Posterior vena cava (tissue), 2 donors: Measurements from ENCODE around the gene RNF41. TPM values are rescaled to one million over a fixed set of nuclear protein-coding genes. Genes with fewer than 3 reads are reported as not detected.
"Not testable (repeated sequence)": the region's sequence is repeated elsewhere in the genome, so short reads cannot be mapped to it uniquely, and the experiment has no call there.

Source experiments
- DNase-seq: peaks from one replicate; pipeline ENCODE4 v3.0.0-alpha.2; 2020; ENCODE audit warnings: low spot score
- intact Hi-C, 2 donors: fragments of 100-400 bp; cut with DNase I; formaldehyde crosslinking; loops; one replicate each; pipeline versions ENCODE4 v1.14.1 to v1.14.2; 2022 to 2023
- total RNA-seq, 2 donors: library from RNA; stranded (reverse); fragmentation: NEBNext Ultra II Directional; extraction: Animal tissue kit (Norgen Biotek cat#: 25700); gene quantifications; one replicate each; pipeline ENCODE4 v1.2.1, GENCODE V29; 2021
- donor health status: DM: yes; HTN: yes; CAD: no.
- donor health status: DM: yes; HTN: yes; CAD: no.

Gene RNF41
- total RNA-seq, 2 donors from 2014 or later: 40.1 to 44.2 TPM

DNA sequence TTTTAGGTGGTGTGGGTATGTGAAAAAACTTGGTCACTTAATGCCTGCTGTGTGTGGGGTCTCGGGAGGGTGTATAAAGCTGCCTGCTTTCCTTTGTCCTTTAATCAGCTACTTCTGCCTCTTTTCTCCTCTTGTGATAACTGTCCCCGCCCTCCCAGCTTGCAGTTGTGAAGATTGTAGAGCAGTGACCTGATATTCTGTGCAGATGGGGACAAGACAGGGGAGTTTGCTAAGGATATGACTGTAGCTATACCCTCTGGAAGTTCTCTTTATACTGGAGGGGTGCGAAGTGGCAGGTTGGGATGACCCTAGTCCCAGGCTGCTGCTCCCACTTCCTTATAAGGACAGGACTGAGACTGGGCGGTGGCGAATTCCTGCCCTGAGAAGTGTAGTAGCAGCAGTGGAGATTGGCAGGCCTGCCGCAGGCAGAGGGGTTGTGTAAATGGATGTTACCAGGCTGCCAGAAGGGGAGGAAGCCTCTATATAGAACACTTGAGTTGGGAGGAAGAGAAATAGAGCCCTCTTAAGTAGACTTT, 62.7 kb downstream of the RNF41 start:
- DNase-seq: peak; percentile 94
- intact Hi-C loops: loop anchor here in 1 of 2 donors (2.0 kb wide), 1 partner anchor 34 kb away; no protein-coding TSS in a partner anchor

- intact Hi-C loops: loop anchor here in 1 of 2 donors (2.0 kb wide), 1 partner anchor 33 kb away; no protein-coding TSS in a partner anchor
- DNase-seq: peak; percentile 98
Observed at GRCh38 chr12:56158029-56158925, 63.4 kb downstream of the RNF41 start, which contains the start of gene MYL6. MYL6 (plus strand) TSS chr12:56158359; CDS start chr12:56158402, 43 bp downstream.

- DNase-seq: peak; percentile 92
- intact Hi-C loops: loop anchor here in 1 of 2 donors (2.0 kb wide), 1 partner anchor 33 kb away; no protein-coding TSS in a partner anchor
Observed at GRCh38 chr12:56157201-56158028, 64.3 kb downstream of the RNF41 start.

DNA sequence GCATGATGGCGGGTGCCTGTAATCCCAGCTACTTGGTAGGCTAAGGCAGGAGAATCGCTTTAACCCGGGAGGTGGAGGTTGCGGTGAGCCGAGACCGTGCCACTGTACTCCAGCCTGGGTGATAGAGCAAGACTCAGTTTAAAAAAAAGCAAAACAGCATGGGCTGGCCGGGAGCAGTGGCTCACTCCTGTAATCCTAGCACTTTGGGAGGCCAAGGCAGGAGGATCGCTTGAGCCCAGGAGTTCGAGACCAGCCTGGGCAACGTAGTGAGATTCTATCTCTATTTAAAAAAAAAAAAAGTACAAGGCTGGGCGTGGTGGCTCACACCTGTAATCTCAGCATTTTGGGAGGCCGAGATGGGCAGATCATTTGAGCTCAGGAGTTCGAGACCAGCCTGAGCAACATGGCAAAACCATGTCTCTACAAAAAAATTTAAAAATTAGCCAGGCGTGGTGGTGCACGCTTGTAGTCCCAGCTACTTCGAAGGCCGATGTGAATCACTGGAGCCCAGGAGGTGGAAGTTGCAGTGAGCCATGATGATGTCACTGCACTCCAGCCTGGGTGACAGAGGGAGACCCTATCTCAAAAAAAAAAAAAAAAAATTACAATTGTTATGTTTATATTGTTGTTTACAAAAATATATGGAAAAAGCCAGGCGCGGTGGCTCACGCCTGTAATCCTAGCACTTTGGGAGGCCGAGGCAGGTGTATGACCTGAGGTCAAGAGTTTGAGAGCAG, 65.1 kb downstream of the RNF41 start:
- DNase-seq, intact Hi-C loops: not testable (repeated sequence)

GRCh38 chr12:56155256-56155845, 66.4 kb downstream of the RNF41 start:
- intact Hi-C loops: no loop called here
- no peak for DNase-seq

GRCh38 chr12:56154818-56155217, 66.9 kb downstream of the RNF41 start:
- intact Hi-C loops: no loop called here

DNA sequence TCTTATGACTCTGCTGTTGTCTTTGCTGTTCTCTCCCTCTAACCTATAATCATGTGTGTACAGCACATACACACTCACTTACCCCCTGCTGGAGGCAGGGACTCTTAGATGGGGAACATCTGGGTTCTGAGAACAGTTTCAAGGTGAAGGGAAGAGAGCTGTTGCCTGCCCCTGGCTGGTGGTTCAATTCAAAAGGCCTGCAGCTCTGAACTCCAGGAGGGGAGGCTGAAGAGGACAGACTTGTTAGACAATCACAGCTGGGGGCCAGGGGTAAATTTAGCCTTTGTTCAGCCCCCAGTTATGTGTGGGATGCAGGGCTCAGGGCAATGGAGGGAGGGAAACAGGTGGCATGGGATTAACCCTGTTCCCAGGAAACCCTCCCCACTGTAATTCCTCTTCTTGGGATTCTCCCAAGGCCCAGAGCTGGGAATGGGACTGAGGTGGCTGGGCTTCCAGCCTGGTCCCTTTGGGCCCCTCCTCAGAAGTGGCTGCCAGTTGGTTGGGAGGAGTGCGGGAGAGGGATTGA, 67.4 kb downstream of the RNF41 start:
- intact Hi-C loops: no loop called here
- no peak for DNase-seq

More at GRCh38 chr12:56154818-56155217, 66.9 kb downstream of the RNF41 start:
- no peak for DNase-seq

DNA sequence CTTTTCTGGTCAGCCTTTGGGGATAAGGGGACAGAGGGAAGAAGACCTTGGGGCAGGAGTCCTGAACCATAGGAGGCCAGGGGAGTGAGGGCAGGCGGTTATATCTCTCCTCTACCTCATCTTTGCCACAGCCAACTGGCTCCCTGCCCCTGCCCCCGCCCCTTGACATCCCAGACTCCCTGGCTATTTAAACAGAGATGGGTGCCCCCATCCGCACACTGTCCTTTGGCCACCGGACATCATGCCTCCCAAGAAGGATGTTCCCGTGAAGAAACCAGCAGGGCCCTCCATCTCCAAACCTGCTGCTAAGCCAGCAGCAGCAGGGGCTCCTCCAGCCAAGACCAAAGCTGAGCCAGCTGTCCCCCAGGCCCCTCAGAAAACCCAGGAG, 68.0 kb downstream of the RNF41 start:
- no peak for DNase-seq
- intact Hi-C loops: no loop called here

- no peak for DNase-seq
- intact Hi-C loops: no loop called here
Observed at GRCh38 chr12:56152756-56153677, 68.7 kb downstream of the RNF41 start.

Other genes starting within 250 kb of the RNF41 start
- 100 to 1,000 TPM; 108 to 109 TPM for gene RAB5B, start 247.8 kb downstream of the RNF41 start, total RNA-seq
- 10 to 100 TPM; 15.0 to 15.9 TPM for gene SUOX, start 224.6 kb downstream of the RNF41 start, total RNA-seq
- 1 to 10 TPM; 5.6 to 8.6 TPM for gene IKZF4, start 200.9 kb downstream of the RNF41 start, total RNA-seq
- 10 to 100 TPM; 33.2 to 45.2 TPM for gene RPS26, start 180.0 kb downstream of the RNF41 start, total RNA-seq
- gene ERBB3, start 141.8 kb downstream of the RNF41 start, total RNA-seq: 1 to 10 TPM in 1 of 2 donors, under 1 TPM in 1; 0.71 to 1.4 TPM
- gene PA2G4, start 117.4 kb downstream of the RNF41 start, total RNA-seq: 10 to 100 TPM; 59.3 to 71.7 TPM
- gene RPL41, start 105.3 kb downstream of the RNF41 start, total RNA-seq: 1,000 to 10,000 TPM; 2,364 to 2,753 TPM
- 1 to 10 TPM; 7.9 to 8.0 TPM for gene ZC3H10, start 103.7 kb downstream of the RNF41 start, total RNA-seq
- gene ESYT1, start 93.7 kb downstream of the RNF41 start, total RNA-seq: 100 to 1,000 TPM; 113 to 120 TPM
- gene MYL6B, start 69.3 kb downstream of the RNF41 start, total RNA-seq: 10 to 100 TPM; 32.9 to 35.7 TPM
- gene MYL6, start 63.6 kb downstream of the RNF41 start, total RNA-seq: 1,000 to 10,000 TPM; 3,219 to 3,986 TPM
- gene SMARCC2, start 32.4 kb downstream of the RNF41 start, total RNA-seq: 10 to 100 TPM; 81.0 to 93.9 TPM
- 10 to 100 TPM; 19.9 to 23.1 TPM for gene NABP2, start 2.4 kb upstream of the RNF41 start, total RNA-seq
- gene SLC39A5, start 8.1 kb upstream of the RNF41 start, total RNA-seq: not detected
- 10 to 100 TPM; 24.6 to 34.5 TPM for gene ANKRD52, start 36.5 kb upstream of the RNF41 start, total RNA-seq
- 10 to 100 TPM in 1 of 2 donors, 1 to 10 TPM in 1; 9.6 to 10.1 TPM for gene COQ10A, start 45.0 kb upstream of the RNF41 start, total RNA-seq
- 100 to 1,000 TPM; 109 to 115 TPM for gene CS, start 78.4 kb upstream of the RNF41 start, total RNA-seq
- gene CNPY2, start 94.1 kb upstream of the RNF41 start, total RNA-seq: 10 to 100 TPM; 62.1 to 79.3 TPM
- gene PAN2, start 112.1 kb upstream of the RNF41 start, total RNA-seq: 10 to 100 TPM; 29.4 to 40.7 TPM
- gene IL23A, start 117.0 kb upstream of the RNF41 start, total RNA-seq: not detected
- 100 to 1,000 TPM; 108 to 113 TPM for gene STAT2, start 138.2 kb upstream of the RNF41 start, total RNA-seq
- not detected for gene APOF, start 140.9 kb upstream of the RNF41 start, total RNA-seq
- 1 to 10 TPM; 4.4 TPM for gene TIMELESS, start 227.5 kb upstream of the RNF41 start, total RNA-seq
- not detected for gene MIP, start 232.7 kb upstream of the RNF41 start, total RNA-seq
- 1 to 10 TPM; 1.7 to 2.3 TPM for gene SPRYD4, start 246.7 kb upstream of the RNF41 start, total RNA-seq